K562 (cell line): Measurements from ENCODE around the gene YBX2. TPM values are rescaled to one million over a fixed set of nuclear protein-coding genes. Genes with fewer than 3 reads are reported as not detected.

Experiments
- CBX1 ChIP-seq: sonication (generic); IDR thresholded peaks from 2 replicates; pipeline ENCODE4 v1.6.1; 2016; ENCODE audit warnings: antibody characterized with exemption, low read depth, mild to moderate bottlenecking
- CREB3L1 ChIP-seq: fragments of 450-650 bp; IDR thresholded peaks from 2 replicates; pipeline ENCODE4 v1.6.1; 2014; ENCODE audit warnings: low read depth, mild to moderate bottlenecking, moderate library complexity, borderline replicate concordance
- HDAC1 ChIP-seq, 2 experiments: fragments of 450-650 bp; IDR thresholded peaks; 2 replicates each; pipeline ENCODE4 v1.6.1; 2016 to 2017; ENCODE audit warnings: inconsistent platforms in 1 of 2, mild to moderate bottlenecking in 1 of 2, moderate library complexity in 1 of 2
- HNRNPLL ChIP-seq: fragments of 200-400 bp; formaldehyde crosslinking; IDR thresholded peaks from 2 replicates; pipeline ENCODE4 v1.6.1; 2017; ENCODE audit warnings: low read length, low read depth, mild to moderate bottlenecking; ENCODE audit not compliant: poor library complexity, severe bottlenecking
- KLF6 ChIP-seq: fragments of 250-450 bp; sonication (Bioruptor Pico); IDR thresholded peaks from 2 replicates; pipeline ENCODE4 v1.4.0; 2020; ENCODE audit warnings: mild to moderate bottlenecking, moderate library complexity, borderline replicate concordance
- L3MBTL2 ChIP-seq: fragments of 450-650 bp; IDR thresholded peaks from 2 replicates; pipeline ENCODE4 v1.6.1; 2016; ENCODE audit warnings: mild to moderate bottlenecking, moderate library complexity
- MBD2 ChIP-seq: sonication (generic); IDR thresholded peaks from 2 replicates; pipeline ENCODE4 v1.6.1; 2016; ENCODE audit warnings: low read depth, borderline replicate concordance
- MNT ChIP-seq, 2 experiments: fragments of 450-650 bp; conservative IDR thresholded peaks; 2 replicates each; pipeline ENCODE4 v1.6.1; 2017; ENCODE audit warnings: mild to moderate bottlenecking in 2 of 2, moderate library complexity in 2 of 2
- MTA3 ChIP-seq: fragments of 450-650 bp; formaldehyde crosslinking; IDR thresholded peaks from 2 replicates; pipeline ENCODE4 v1.6.1; 2017; ENCODE audit warnings: mild to moderate bottlenecking, borderline replicate concordance
- MXI1 ChIP-seq: IDR thresholded peaks from 2 replicates; pipeline ENCODE4 v1.6.1; 2011; ENCODE audit warnings: low read depth, mild to moderate bottlenecking, improper control_type of control experiment, low read length
- NFRKB ChIP-seq: fragments of 450-650 bp; IDR thresholded peaks from 2 replicates; pipeline ENCODE4 v1.6.1; 2016; ENCODE audit warnings: low read depth
- PKNOX1 ChIP-seq: fragments of 450-650 bp; IDR thresholded peaks from 2 replicates; pipeline ENCODE4 v1.6.1; 2016
- SAFB ChIP-seq: fragments of 200-400 bp; formaldehyde crosslinking; IDR thresholded peaks from 2 replicates; pipeline ENCODE4 v1.6.1; 2017; ENCODE audit warnings: low read depth, low read length, borderline replicate concordance
- SP2 ChIP-seq: IDR thresholded peaks from 2 replicates; pipeline ENCODE4 v1.6.1; 2011; ENCODE audit warnings: mild to moderate bottlenecking, low read depth, low read length, moderate library complexity; ENCODE audit not compliant: poor library complexity, severe bottlenecking; ENCODE audit errors: extremely low read depth
- SREBF1 ChIP-seq: fragments of 150-350 bp; IDR thresholded peaks from 2 replicates; pipeline ENCODE4 v1.6.1; 2014; ENCODE audit warnings: antibody characterized with exemption, low read depth, low read length, borderline replicate concordance
- SUPT5H ChIP-seq: fragments of 450-650 bp; IDR thresholded peaks from 2 replicates; pipeline ENCODE4 v1.6.1; 2016
- TBP ChIP-seq: optimal IDR thresholded peaks from 2 replicates; pipeline ENCODE3; 2011; ENCODE audit warnings: low read depth, low read length, improper control_type of control experiment
- TCF3 ChIP-seq: sonication (generic); formaldehyde crosslinking; IDR thresholded peaks from 2 replicates; pipeline ENCODE4 v1.4.0; 2020; ENCODE audit warnings: mild to moderate bottlenecking, missing genetic modification reagents
- VEZF1 ChIP-seq: fragments of 200-800 bp; sonication (Bioruptor generic); IDR thresholded peaks from 2 replicates; pipeline ENCODE4 v1.6.1; 2017; ENCODE audit warnings: missing genetic modification characterization, missing compliant biosample characterization
- YY1 ChIP-seq, 3 experiments: IDR thresholded peaks; 2 replicates each; pipeline ENCODE4 v1.6.1; 2011; ENCODE audit warnings: low read length in 2 of 3, mild to moderate bottlenecking in 2 of 3, moderate library complexity in 2 of 3, borderline replicate concordance in 1 of 3, control low read depth in 1 of 3, low read depth in 1 of 3; ENCODE audit not compliant: insufficient read depth in 3 of 3, insufficient replicate concordance in 2 of 3, control insufficient read depth in 1 of 3, insufficient read length in 1 of 3; ENCODE audit errors: extremely low read depth in 1 of 3
- ZBTB7A ChIP-seq: IDR thresholded peaks from 2 replicates; pipeline ENCODE4 v1.6.1; 2011; ENCODE audit warnings: low read depth, mild to moderate bottlenecking, low read length, moderate library complexity, borderline replicate concordance; ENCODE audit not compliant: control insufficient read depth
- polyA plus RNA-seq, 8 experiments: library from polyadenylated mRNA; depleted of rRNA in 4 of 8; stranded (reverse) in 5 of 8; unstranded in 3 of 8; fragments of >200 nt; fragmentation: Nextera tagmentation in 2 of 8; fragmentation: Illumina TruSeq in 1 of 8; extraction: Ambion mirVana in 2 of 8; extraction: Trizol in 1 of 8; gene quantifications; 2 replicates each; pipeline versions ENCODE4 v1.2.1 to v1.2.3, GENCODE V29; 2011 to 2014; ENCODE audit warnings: inconsistent platforms in 1 of 8, missing spikeins in 1 of 8
- total RNA-seq, 7 experiments: library from RNA; depleted of rRNA in 6 of 7; stranded (reverse); fragments of >200 nt in 6 of 7; fragmentation: Illumina TruSeq in 2 of 7; extraction: Trizol in 2 of 7; gene quantifications; 2 replicates each; pipeline versions ENCODE4 v1.2.1 to v1.2.3, GENCODE V29; 2011 to 2021; ENCODE audit warnings: low replicate concordance in 1 of 7

Gene YBX2
- total and polyA plus RNA-seq, 9 of the 15 experiments (the other 6 are each of a cell fraction or from before 2014, with no cell fraction given) = 0.03 to 0.59 (median 0.27) TPM; not detected in 6

- TF ChIP-seq MNT (conservative IDR thresholded peaks at IDR 0.05) (peak; percentile 82 to 90), MXI1 (peak; percentile 50; the same call in 1 of the 2 replicates), VEZF1 (CRISPR knock-in tag) (peak; percentile 91), CREB3L1 (peak; percentile 76; the same call in 1 of the 2 replicates), TBP (peak; percentile 58), L3MBTL2 (peak; percentile 59; the same call in 1 of the 2 replicates), NFRKB (peak; percentile 93), TCF3 (CRISPR knock-in tag) (0 out of 2 replicates have a peak, but pooled peaks have one; percentile 8), PKNOX1 (peak; percentile 88), SREBF1 (no peak), KLF6 (CRISPR knock-in tag) (peak; percentile 38; the same call in 1 of the 2 replicates), HDAC1 (IDR thresholded peaks at IDR 0.05) (peak in 1 of 2 experiments; percentile 70; a peak in 2 of 4 replicates), HNRNPLL (peak; percentile 35), CBX1 (no peak), SUPT5H (peak; percentile 74), MBD2 (peak; percentile 46; the same call in 1 of the 2 replicates), SP2 (peak; percentile 80), MTA3 (peak; percentile 56; the same call in 1 of the 2 replicates), SAFB (no peak), YY1 (IDR thresholded peaks at IDR 0.05; ENCODE audit: borderline replicate concordance in 1 of 3, control insufficient read depth in 1 of 3, extremely low read depth in 1 of 3, insufficient read depth in 3 of 3, insufficient read length in 1 of 3, insufficient replicate concordance in 2 of 3, low read depth in 1 of 3, low read length in 2 of 3) (peak in 2 of 3 experiments; percentile 69 to 86), ZBTB7A (peak; percentile 16; the same call in 1 of the 2 replicates)
These were observed 12.7 kb upstream of the YBX2 start, which contains the start of gene EIF5A (continued) for GRCh38 chr17:7306911-7307685.
